ENCODE data around the gene GLB1L3.
"Not testable (repeated sequence)": the region's sequence is repeated elsewhere in the genome, so short reads cannot be mapped to it uniquely, and the experiment has no call there.

The GLB1L3 gene

GRCh38 chr11:134312807-134313206, 36.6 kb downstream of the GLB1L3 start:
- in situ Hi-C loops (cut with HindIII; ENCODE audit: low sequenced_read_pairs), result no loop called here

DNA sequence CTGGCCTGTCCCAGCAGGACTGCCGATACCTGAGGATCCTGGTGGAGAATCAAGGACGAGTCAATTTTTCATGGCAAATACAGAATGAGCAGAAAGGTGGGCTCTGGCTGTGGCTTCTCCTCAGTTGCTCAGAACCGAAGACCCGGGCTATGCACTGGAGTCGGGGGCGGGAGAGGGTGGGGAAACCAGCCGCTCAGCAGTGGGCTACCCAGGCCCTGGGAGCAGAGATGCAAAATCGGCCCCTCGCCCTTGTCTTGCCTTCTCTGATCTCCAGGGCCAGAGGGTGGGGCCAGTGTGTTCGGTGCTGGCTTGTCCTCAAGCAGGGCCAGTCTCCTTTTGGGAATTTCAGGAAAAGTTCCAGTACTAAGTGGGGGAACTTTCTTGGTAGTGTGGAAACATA, 37.2 kb downstream of the GLB1L3 start:
- in situ Hi-C loops (cut with HindIII; ENCODE audit: low sequenced_read_pairs), result no loop called here

DNA sequence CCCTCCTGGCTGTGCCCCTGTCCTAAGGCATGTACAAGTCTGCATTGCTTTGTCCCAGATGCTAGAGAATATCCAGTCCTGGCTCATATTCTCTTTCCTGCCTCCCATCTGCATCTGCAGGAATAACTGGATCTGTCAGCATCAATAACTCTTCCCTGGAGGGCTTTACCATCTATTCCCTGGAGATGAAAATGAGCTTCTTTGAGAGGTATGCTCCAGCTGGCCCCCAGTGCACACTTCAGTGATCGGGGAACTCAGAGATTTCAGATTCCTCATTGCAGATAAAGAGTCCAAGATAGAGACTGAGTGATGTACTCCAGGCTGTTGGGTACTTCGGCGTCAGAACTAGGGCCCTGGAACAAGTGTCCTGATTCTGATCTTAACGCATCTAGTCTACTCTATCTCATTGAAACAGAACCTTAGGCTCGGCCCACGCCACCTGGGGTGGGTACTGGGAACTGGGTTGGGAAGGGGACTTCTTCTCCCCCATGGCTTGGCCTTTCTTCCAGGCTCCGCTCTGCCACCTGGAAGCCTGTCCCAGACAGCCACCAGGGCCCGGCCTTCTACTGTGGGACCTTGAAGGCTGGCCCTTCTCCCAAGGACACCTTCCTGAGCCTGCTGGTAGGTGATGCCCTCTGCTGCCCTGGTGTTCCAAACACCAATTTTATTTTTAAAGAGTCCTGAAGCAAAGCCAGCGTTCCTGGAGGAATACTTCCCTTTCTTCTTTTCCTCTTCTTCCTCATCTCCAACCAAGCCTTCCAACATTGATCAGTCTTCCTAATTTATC, 37.8 kb downstream of the GLB1L3 start:
- in situ Hi-C loops (cut with HindIII; ENCODE audit: low sequenced_read_pairs), result no loop called here

GRCh38 chr11:134317103-134317502, 40.9 kb downstream of the GLB1L3 start:
- in situ Hi-C loops (cut with HindIII; ENCODE audit: low sequenced_read_pairs), result no loop called here

DNA sequence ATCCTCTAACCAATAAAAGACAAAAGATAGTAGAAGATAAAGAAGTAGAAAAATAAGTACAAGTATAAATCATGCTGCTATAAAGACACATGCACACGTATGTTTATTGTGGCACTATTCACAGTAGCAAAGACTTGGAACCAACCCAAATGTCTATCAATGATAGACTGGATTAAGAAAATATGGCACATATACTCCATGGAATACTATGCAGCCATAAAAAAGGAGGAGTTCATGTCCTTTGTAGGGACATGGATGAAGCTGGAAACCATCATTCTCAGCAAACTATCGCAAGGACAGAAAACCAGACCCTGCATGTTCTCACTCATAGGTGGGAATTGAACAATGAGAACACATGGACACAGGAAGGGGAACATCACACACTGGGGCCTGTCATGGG, 45.2 kb downstream of the GLB1L3 start:
- in situ Hi-C loops (cut with HindIII; ENCODE audit: low sequenced_read_pairs), result not testable (repeated sequence)

DNA sequence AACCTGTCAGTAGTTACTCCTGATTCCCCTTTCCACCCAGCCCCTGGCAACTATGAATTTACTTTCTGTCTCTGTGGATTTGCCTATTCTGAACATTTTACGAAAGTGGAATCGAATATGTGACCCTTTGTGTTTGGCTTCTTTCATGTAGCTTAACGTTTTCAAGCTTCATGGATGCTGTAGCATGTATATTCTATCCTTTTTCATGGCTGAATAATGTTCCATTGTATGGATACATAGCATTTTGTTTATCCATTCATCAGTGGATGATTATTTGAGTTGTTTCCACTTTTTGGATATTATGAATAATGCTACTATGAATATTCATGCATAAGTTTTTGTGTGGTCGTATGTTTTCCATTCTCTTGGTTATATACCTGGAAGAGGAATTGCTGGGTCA, 46.4 kb downstream of the GLB1L3 start:
- in situ Hi-C loops (cut with HindIII; ENCODE audit: low sequenced_read_pairs), result no loop called here

- in situ Hi-C loops (cut with HindIII; ENCODE audit: low sequenced_read_pairs), result no loop called here
Observed at GRCh38 chr11:134328433-134328832, 52.3 kb downstream of the GLB1L3 start.

GRCh38 chr11:134330611-134331353, 54.6 kb downstream of the GLB1L3 start:
- in situ Hi-C loops (cut with HindIII; ENCODE audit: low sequenced_read_pairs), result no loop called here

DNA sequence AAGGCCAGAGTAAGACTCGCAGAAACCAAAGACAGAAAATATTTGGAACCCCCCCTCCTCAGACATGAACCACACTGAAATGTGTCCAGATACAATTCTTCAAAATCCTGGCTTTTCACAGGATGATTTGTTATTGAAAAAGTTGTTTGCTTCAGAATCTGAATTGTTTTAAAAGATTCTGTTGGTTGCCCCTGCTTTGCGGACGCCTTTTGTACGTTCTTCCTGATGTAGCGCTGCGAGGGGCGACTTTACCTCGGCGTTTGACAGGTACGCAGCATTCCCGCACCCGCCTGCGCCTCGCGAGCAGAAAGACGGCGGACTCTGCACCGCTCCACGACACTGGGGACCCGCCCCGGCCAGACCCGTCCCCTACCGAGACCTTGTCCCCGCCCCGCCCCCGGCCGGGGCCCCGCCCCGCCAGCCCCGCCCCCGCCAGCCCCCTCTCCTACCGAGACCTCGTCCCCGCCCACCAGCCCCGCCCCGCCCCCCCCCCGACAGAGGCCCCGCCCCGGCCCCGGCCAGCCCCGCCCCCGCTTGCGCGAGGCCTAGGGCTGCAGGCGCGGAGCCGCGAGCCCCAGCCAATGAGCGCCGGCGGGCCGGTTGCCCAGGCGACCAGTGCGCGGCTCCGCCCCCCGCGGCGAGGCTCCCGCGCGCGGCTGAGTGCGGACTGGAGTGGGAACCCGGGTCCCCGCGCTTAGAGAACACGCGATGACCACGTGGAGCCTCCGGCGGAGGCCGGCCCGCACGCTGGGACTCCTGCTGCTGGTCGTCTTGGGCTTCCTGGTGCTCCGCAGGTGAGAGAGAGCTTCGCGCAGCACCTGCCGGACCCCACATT, 55.4 kb downstream of the GLB1L3 start, which contains the start of gene GLB1L2:
Gene GLB1L2 (plus strand): TSS at position 635 of the 835 bp plus-strand sequence. CDS start 74 bp downstream, at position 709.
- in situ Hi-C loops (cut with HindIII; ENCODE audit: low sequenced_read_pairs), result no loop called here

GRCh38 chr11:134332189-134332631, 56.0 kb downstream of the GLB1L3 start:
- in situ Hi-C loops (cut with HindIII; ENCODE audit: low sequenced_read_pairs), result no loop called here

- in situ Hi-C loops (cut with HindIII; ENCODE audit: low sequenced_read_pairs), result no loop called here
Observed at GRCh38 chr11:134332782-134333181, 56.6 kb downstream of the GLB1L3 start.

DNA sequence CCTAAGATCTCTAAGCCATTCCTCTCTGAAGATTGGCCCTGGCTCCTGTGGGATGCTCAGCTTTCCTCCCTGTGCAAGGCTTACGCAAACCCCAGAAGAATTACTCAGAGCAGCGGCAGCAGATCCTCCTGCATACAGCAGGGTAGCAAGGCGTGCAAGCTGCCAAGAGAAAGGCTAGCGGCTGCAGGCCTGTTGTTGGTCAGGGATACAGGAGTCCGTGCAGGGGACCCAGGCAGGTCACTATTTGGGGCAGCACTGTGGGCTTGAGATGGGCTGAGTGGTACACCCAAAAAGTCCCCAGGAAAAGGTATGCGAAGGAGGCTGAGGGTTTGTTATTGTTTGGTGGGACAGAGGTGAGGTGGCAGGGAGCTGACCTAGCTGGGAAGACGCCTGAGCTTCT, 57.1 kb downstream of the GLB1L3 start:
- in situ Hi-C loops (cut with HindIII; ENCODE audit: low sequenced_read_pairs), result no loop called here

GRCh38 chr11:134333946-134334345, 57.8 kb downstream of the GLB1L3 start:
- in situ Hi-C loops (cut with HindIII; ENCODE audit: low sequenced_read_pairs), result no loop called here

- in situ Hi-C loops (cut with HindIII; ENCODE audit: low sequenced_read_pairs), result no loop called here
Observed at GRCh38 chr11:134334796-134335571, 58.8 kb downstream of the GLB1L3 start.

DNA sequence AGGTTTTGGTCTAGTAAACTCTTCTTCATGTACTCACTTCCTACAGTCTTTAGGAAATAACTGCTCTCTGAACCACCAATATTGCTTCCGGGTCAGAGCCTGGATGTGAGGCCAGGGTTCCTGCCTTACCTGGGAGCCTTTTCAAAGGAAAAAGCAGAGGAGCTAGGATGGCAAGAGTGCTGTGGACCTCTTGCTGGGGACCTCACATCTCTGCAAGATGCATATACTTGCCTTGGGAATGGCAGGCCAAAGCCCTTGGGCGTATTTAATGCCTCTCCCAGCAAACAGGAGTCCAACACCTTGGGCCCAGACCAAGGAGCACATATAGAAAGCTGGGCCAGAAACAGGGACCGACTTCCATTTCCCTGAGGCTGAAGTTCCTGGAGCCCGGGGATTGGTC, 60.9 kb downstream of the GLB1L3 start:
- in situ Hi-C loops (cut with HindIII; ENCODE audit: low sequenced_read_pairs), result no loop called here

- in situ Hi-C loops (cut with HindIII; ENCODE audit: low sequenced_read_pairs), result no loop called here
Observed at GRCh38 chr11:134338068-134338467, 61.9 kb downstream of the GLB1L3 start.

DNA sequence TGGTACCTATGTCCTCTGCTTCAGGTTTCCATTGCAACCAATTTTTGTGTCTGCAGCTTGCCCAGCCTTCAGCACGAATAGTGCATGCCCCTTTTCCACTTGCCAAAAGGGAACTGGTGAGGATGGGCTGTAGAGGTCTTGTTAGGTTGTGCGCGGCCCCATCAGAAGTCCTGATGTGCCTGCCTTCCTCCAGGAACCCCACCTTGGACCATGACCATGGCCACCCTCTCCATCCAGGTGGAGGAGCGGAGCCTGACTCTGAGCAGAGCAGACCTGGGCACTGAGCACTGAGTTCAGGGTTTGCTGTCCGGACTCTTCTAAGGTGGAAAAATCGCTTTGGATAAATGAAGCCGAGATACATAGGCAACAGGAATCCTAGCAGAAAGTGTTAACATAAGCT, 62.5 kb downstream of the GLB1L3 start:
- in situ Hi-C loops (cut with HindIII; ENCODE audit: low sequenced_read_pairs), result no loop called here

GRCh38 chr11:134339756-134340155, 63.6 kb downstream of the GLB1L3 start:
- in situ Hi-C loops (cut with HindIII; ENCODE audit: low sequenced_read_pairs), result no loop called here

DNA sequence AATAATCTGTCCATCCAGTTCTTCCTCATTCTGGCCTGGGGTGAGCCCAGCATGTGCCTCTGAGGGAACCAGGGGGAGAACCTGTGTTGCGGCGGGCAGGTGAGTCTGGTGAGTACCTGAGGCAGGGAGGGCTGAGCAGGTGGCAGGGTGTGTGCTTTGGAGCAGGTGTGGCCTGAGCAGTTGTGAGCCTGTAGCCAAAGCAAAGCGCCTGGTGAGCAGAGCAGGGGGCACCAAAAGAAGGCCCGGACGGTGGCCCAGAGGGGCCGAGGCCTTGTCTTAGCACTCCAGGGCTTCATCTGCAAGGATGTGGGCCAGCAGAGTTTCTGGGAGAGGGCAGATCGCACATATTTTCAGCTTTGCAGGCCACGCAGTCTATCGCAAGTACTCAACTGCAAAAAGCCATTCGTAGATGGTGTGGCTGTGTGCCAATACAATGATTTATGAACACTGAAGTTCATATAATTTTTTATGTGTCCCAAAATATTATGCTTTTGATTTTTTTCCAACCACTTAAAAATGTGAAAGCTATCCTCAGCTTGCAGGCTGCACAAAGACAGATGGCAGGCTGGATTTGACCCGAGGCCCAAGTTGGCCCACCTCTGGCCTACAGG, 64.3 kb downstream of the GLB1L3 start:
- in situ Hi-C loops (cut with HindIII; ENCODE audit: low sequenced_read_pairs), result no loop called here

All from endothelial cell of hepatic sinusoid (primary cell).